ENCODE results near the gene DNER. TPM values are rescaled to one million over a fixed set of nuclear protein-coding genes. Genes with fewer than 3 reads are reported as not detected.

Gene DNER
- total RNA-seq, 1 donor from 2014 or later: 1.00 TPM

- peak; percentile 82 for DNase-seq (ENCODE audit: low spot score)
- intact Hi-C loops (cut with DNase I): loop anchor here (2.0 to 10.0 kb wide), 3 partner anchors 156 to 902 kb away; no protein-coding TSS in a partner anchor
Measured at GRCh38 chr2:229586746-229587705, 127.3 kb downstream of the DNER start.

GRCh38 chr2:229586012-229586411 lies 128.3 kb downstream of the DNER start:
- intact Hi-C loops (cut with DNase I): loop anchor here (2.0 to 10.0 kb wide), 3 partner anchors 155 to 901 kb away; no protein-coding TSS in a partner anchor
- no peak for DNase-seq (ENCODE audit: low spot score)

GRCh38 chr2:229582151-229582550 lies 132.2 kb downstream of the DNER start:
- intact Hi-C loops (cut with DNase I): loop anchor here (10.0 kb wide), 1 partner anchor 897 kb away; no protein-coding TSS in a partner anchor
- no peak for DNase-seq (ENCODE audit: low spot score)

DNA sequence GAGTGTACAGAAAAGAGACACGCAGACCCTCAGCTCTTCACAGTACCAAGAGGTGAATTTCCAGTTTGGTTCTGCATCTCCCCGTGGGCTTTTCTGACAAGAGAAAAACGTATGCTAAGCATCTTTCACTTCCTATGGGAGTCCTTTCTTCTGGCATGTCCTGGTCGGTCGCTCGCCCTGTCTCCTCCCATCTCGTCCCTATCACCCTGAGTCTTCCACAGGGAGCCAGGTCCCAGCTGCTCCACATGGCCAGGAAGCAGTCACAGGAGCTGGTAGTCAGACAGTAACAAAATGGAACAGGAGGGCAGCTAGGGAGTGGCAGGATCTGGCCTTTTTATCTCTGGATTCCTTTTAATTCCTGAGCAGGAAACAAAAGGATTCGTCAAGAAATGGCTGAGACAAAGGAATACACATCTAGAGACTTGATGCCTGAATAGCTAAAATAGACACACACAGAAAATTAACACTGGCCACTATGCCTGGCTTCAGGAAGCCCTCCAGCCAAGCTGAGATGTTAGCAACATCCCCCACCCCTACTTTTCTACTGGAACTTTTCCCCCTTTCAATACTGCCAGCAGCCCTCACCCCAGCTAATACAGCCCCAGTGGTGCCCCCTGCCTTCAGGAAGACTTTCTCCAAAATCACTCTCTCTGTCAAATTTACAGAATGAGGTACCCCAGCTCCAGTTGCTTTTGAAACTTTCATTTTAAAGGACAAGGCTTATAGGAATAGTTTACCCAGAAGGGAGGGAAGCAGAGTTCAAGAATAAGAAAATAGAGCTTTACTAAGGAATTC lies 136.1 kb downstream of the DNER start:
- no peak for DNase-seq (ENCODE audit: low spot score)

DNA sequence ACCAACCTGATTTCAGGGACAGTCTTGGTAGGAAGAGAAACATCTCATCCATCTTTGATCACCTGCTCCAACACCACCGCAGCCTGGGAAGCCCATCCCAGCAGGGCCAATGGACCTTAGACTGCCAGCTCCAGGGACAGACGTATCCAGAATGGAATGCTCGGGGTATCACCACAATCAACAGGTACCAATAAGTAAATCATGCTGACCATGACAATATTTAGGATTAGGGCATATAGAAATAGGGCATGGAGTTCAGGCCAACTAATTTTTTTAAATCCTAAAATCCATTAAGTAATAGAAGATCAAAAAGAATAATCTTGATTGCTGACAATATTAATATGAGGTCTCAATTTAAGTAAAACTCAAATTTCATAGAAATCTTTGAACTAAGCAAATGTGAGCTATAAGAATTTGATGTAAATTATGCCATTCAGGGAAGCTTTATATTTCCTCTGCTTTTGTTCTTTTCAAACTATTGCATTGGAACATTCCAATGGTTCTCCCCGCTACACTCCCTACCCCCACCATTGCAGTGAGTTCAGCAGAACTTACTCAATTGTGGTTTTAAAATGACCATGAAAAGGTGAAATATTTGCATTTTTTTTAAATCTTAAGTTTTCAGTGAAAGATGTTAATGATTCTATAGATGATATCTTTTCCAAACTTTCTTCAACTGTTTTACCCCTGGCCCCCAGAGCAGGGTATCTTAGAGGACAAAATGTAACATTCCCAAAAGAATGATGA lies 138.6 kb downstream of the DNER start:
- intact Hi-C loops (cut with DNase I): no loop called here

More for the DNA sequence above, 136.1 kb downstream of the DNER start:
- intact Hi-C loops (cut with DNase I): no loop called here

GRCh38 chr2:229572507-229573271 lies 141.7 kb downstream of the DNER start:
- no peak for DNase-seq (ENCODE audit: low spot score)
- intact Hi-C loops (cut with DNase I): no loop called here

More for the DNA sequence above, 138.6 kb downstream of the DNER start:
- no peak for DNase-seq (ENCODE audit: low spot score)

DNA sequence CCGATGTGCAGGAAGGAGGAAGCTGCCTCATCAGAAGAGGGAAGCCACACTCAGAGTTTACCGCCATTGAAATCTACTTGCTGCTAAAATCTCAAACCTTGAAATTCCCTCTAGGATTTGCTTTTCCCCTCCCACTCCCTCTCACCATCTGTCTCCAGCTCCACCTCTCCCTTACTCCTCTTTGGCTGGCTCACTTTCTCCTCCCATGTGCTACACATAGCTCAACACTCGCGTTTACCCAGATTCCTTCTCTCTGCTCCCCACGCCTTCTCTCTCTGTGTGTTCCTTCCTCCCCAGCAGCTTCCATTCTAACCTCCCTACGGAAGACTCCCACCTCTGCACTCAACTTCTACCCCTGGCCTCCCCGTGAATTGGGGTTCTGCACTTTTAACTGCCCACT lies 143.1 kb downstream of the DNER start:
- intact Hi-C loops (cut with DNase I): no loop called here
- DNase-seq (ENCODE audit: low spot score): no peak

DNA sequence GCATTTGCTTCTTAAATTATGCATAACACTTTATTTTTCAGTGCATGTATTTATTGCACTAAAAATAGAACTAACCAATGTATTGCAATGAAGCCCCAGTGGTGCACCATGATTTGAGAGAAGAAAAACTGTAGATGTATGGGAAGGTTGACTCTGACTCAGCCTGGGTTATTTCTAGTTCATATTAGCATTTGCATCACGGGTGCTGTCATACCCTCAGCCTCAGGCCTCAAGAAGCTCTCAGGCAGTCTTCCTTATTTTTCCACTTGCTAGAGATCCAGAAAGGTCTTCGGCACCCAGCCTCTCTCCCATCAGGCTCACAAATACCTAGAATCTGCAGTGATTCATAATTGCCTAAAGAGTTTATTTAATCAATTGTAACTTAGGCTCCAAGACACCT lies 148.0 kb downstream of the DNER start:
- intact Hi-C loops (cut with DNase I): no loop called here
- no peak for DNase-seq (ENCODE audit: low spot score)

DNA sequence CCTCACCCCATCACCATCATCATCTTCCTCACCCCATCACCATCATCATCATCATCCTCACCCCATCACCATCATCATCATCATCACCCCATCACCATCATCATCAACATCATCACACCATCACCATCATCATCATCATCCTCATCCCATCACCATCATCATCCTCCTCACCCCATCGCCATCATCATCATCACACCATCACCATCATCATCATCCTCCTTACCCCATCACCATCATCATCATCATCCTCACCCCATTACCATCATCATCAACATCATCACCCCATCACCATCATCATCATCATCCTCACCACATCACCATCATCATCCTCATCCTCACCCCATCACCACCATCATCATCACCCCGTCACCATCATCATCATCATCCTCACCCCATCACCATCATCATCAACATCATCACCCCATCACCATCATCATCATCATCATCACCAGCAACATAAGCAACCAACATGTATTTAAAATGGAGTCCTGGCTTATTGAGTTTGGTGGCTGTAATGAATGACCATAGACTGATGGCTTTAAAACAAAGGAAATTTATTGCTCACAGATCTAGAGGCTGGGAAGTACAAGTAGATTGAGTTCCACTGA lies 150.0 kb downstream of the DNER start:
- no peak for DNase-seq (ENCODE audit: low spot score)
- intact Hi-C loops (cut with DNase I): no loop called here

- DNase-seq (ENCODE audit: low spot score): no peak
- intact Hi-C loops (cut with DNase I): no loop called here
Measured at GRCh38 chr2:229563388-229563787, 151.0 kb downstream of the DNER start.

- intact Hi-C loops (cut with DNase I): no loop called here
- DNase-seq (ENCODE audit: low spot score): no peak
Measured at GRCh38 chr2:229562472-229563127, 151.8 kb downstream of the DNER start.

GRCh38 chr2:229559986-229560385 lies 154.4 kb downstream of the DNER start:
- intact Hi-C loops (cut with DNase I): no loop called here
- DNase-seq (ENCODE audit: low spot score): no peak

DNA sequence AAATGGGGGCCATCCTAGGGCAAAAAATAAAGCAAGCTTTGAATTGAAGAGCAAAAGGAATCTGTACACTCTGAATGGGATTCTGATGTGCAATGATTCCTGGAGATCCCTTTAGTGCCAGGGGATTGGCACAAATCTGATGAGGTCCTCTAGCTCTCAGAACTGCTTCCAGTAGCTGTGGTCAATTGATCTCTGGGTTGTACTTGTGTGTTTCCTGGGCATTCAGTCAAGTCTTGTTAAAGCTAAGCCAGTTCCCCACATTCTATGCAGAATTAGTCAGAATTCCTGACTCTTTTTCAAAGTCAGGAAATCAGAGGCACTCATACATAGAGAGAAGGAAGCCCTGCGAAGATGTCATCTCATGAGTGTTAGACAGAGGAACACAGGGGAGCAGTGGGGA lies 161.3 kb downstream of the DNER start:
- intact Hi-C loops (cut with DNase I): no loop called here
- no peak for DNase-seq (ENCODE audit: low spot score)

DNA sequence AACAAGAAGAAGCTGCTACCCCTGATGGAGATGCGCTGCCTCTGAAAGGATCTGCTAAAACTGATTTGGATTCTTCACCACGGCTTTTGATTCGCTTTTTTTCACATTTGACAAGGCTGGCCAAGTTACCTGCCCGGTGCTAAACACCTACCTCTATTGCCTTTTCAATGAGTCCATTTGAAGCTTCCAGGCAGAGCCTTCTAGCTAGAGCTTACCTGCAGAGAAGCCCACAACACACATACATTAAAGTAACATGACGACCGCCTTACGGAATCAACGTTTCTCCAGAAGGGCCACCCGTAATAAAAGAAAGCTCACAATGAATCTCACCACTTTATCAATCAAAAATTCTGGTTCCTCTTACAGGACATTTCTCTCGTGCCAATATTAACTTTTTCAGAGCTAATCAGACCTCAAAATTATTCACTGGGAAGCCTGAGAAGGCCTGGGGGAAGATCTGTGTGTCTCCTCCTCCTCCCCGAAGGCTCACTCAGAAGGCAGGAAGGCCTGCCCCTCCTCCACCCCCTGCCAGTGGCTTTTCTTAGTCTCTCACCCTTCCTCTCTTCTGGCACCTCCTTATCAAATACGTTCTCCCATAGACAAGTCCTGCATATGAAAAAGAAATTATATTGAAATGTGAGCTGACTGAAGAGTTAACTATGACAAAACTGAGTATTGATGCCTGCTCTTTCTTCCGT lies 171.0 kb downstream of the DNER start:
- intact Hi-C loops (cut with DNase I): no loop called here
- no peak for DNase-seq (ENCODE audit: low spot score)

DNA sequence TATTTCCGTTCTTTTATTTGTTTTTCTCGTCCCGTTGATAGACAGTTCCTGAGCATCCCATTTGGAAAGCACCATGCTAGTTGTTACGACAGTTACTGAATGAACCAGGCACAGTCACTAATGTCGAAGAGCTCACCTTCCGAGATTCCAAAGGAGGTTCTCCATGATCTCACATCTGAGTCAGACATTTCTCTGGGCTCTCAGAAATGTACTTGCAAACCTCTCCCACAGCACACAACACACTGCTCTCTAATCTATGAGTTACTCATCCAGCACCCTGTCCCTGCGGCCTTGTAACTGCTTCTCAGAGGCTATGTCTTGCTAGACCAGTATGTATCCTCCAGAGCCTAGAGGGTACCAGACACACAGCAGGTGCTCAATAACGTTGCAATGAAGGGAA lies 174.7 kb downstream of the DNER start:
- intact Hi-C loops (cut with DNase I): no loop called here
- DNase-seq (ENCODE audit: low spot score): no peak

GRCh38 chr2:229531594-229531993 lies 182.8 kb downstream of the DNER start:
- intact Hi-C loops (cut with DNase I): no loop called here

DNA sequence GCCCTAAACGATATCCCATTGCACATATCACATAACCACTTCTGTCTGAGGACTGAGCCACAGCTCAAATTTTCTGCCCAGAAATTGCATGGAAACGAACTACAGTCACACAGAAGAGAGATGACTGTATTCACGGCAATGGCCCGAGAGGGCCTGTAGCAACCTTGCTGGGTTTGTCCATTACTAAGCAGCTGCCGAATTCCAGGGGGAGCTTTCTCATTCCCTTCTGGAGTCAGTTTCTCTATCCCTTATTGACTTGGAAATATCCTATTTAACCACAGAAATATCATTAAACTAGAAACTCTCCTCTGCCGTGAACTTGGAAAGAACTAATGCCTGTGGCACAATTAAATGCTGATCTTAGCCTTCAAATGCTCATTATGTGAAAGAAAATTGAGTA lies 183.9 kb downstream of the DNER start:
- intact Hi-C loops (cut with DNase I): no loop called here
- DNase-seq (ENCODE audit: low spot score): no peak

More at GRCh38 chr2:229531594-229531993, 182.8 kb downstream of the DNER start:
- DNase-seq (ENCODE audit: low spot score): no peak
